Natural killer cell (primary cell): ENCODE results near the gene SRRD. TPM values are rescaled to one million over a fixed set of nuclear protein-coding genes. Genes with fewer than 3 reads are reported as not detected.

Experiments
- ATAC-seq, 3 donors: fragments of 150-1000 bp in 2 of 3; fragments of 200-7000 bp in 1 of 3; cut with Tn5 transposase; 1 replicate in 1 of 3; 2 replicates in 2 of 3; pipeline ENCODE4 v1.10.0; 2021; ENCODE audit warnings: mild to moderate bottlenecking in 2 of 3, moderate library complexity in 2 of 3
- DNase-seq, 2 donors: peaks; one replicate each; pipeline versions ENCODE4 v3.0.0 to v3.0.0-alpha.2; 2013 to 2021; ENCODE audit warnings: mixed read lengths in 1 of 2
- H3K27ac ChIP-seq: one replicate; pipeline ENCODE4 v1.5.1; 2013; ENCODE audit warnings: mild to moderate bottlenecking, low read length
- H3K27me3 ChIP-seq: one replicate; pipeline ENCODE4 v1.6.1; 2013; ENCODE audit warnings: low read length; ENCODE audit not compliant: control insufficient read depth, insufficient read depth
- H3K36me3 ChIP-seq: one replicate; pipeline ENCODE4 v1.6.1; 2013; ENCODE audit warnings: low read length; ENCODE audit not compliant: control insufficient read depth, insufficient read depth
- H3K4me1 ChIP-seq: one replicate; pipeline ENCODE4 v1.6.1; 2013; ENCODE audit warnings: low read length; ENCODE audit not compliant: control insufficient read depth, insufficient read depth
- H3K4me3 ChIP-seq: one replicate; pipeline ENCODE4 v1.5.1; 2013; ENCODE audit warnings: low read length
- H3K9me3 ChIP-seq: one replicate; pipeline ENCODE4 v1.6.1; 2013; ENCODE audit warnings: low read length; ENCODE audit not compliant: control insufficient read depth, insufficient read depth
- H3K27ac Mint-ChIP-seq, 2 donors: one replicate each; pipeline ENCODE4 v1.8.0; 2022; ENCODE audit warnings: mild to moderate bottlenecking in 2 of 2, mixed read lengths in 2 of 2, moderate library complexity in 1 of 2
- H3K27me3 Mint-ChIP-seq, 2 donors: one replicate each; pipeline ENCODE4 v1.8.0; 2022; ENCODE audit warnings: low read depth in 2 of 2, mixed read lengths in 2 of 2
- H3K36me3 Mint-ChIP-seq: one replicate; pipeline ENCODE4 v1.8.0; 2022; ENCODE audit warnings: mixed read lengths
- H3K4me1 Mint-ChIP-seq, 2 donors: one replicate each; pipeline ENCODE4 v1.8.0; 2022; ENCODE audit warnings: mixed read lengths in 2 of 2
- H3K4me3 Mint-ChIP-seq: one replicate; pipeline ENCODE4 v1.8.0; 2022; ENCODE audit warnings: mild to moderate bottlenecking, moderate library complexity, mixed read lengths
- H3K9me3 Mint-ChIP-seq, 2 donors: one replicate each; pipeline ENCODE4 v1.8.0; 2022; ENCODE audit warnings: mixed read lengths in 2 of 2
- WGBS: methylation state at CpG from one replicate; pipeline ENCODE4 v1.1.7; 2013; ENCODE audit warnings: missing lambda C conversion rate; ENCODE audit not compliant: insufficient coverage; 5-methylcytosine and 5-hydroxymethylcytosine counted together
- intact Hi-C: fragments of 100-400 bp; cut with micrococcal nuclease; formaldehyde crosslinking; loops from one replicate; pipeline ENCODE4 v1.14.2; 2022
- total RNA-seq, 4 donors: library from RNA; stranded (reverse); fragments of 120-200 nt in 1 of 4; gene quantifications; one replicate each; pipeline versions ENCODE4 v1.2.3 to v1.2.4, GENCODE V29; 2013 to 2022
- TF ChIP-seq, protein P1 (sequence below): fragments of 200-600 bp; IDR thresholded peaks from one replicate; pipeline ENCODE4 v1.8.0; 2022; ENCODE audit warnings: antibody characterized with exemption

Gene SRRD
- total RNA-seq, 3 donors from 2014 or later (not counting 1 experiment from before 2014, with no cell fraction given): 18.8 to 21.5 (median 21.4) TPM

DNA sequence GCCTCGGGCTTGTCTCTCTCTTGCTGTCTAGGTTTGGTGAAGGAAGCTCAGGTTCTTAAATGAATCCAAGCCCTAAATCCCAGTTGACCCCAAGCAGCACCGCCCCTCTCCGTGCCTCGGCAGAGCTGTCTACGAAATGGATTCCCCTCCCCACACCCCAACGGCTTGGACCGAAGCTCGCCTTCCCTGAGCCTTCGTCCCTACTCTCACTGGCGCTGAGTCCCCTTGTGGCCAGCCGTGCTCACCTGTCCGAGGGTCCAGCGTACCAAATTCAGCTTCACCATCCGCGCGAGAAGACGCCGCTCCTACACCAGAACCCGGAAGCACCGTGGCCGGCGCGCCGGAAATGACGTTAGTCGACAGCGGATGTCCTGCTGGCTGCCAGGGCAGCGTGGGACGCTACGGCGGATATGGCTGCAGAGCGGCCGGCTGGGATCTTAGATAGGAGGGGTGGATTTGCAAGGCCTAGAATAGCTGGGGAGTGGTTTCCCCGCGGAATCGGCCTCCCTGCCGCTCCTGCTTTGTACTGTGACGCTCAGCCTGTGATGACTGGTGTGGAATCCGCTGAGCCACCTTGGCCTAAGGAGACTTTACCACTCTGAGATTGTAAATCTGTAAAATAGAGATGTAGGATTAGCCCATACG is 28.6 kb downstream of the SRRD start, which contains the start of gene TFIP11:
TSS of gene TFIP11 (minus strand) at position 325 of the 645 bp plus-strand sequence. CDS start 2,201 bp downstream, outside the sequence.
- under 1% methylated on average over 40 of the region's 40 CpGs for WGBS
- ATAC-seq (peak; percentile 92 to 99 (median 96)), DNase-seq (peak; percentile 91 to 93)
- intact Hi-C loops: loop anchor here (1.0 kb wide), 1 partner anchor 29 kb away; the partner anchor contains the start of genes HPS4 and SRRD
- H3K4me3 Mint-ChIP-seq: peak within 1 kb of the TSS; percentile 99
- TF ChIP-seq, protein P1, sequence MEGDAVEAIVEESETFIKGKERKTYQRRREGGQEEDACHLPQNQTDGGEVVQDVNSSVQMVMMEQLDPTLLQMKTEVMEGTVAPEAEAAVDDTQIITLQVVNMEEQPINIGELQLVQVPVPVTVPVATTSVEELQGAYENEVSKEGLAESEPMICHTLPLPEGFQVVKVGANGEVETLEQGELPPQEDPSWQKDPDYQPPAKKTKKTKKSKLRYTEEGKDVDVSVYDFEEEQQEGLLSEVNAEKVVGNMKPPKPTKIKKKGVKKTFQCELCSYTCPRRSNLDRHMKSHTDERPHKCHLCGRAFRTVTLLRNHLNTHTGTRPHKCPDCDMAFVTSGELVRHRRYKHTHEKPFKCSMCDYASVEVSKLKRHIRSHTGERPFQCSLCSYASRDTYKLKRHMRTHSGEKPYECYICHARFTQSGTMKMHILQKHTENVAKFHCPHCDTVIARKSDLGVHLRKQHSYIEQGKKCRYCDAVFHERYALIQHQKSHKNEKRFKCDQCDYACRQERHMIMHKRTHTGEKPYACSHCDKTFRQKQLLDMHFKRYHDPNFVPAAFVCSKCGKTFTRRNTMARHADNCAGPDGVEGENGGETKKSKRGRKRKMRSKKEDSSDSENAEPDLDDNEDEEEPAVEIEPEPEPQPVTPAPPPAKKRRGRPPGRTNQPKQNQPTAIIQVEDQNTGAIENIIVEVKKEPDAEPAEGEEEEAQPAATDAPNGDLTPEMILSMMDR: no peak
- H3K36me3 Mint-ChIP-seq: no peaks in the 10 kb centered on the region
- peaks cover 24 to 32% of the 10 kb centered on the region in 2 donors for H3K4me1 Mint-ChIP-seq
- Histone ChIP-seq H3K9me3 (no peaks in the 10 kb centered on the region), H3K27me3 (no peaks in the 10 kb centered on the region), H3K27ac (peak within 1 kb of the TSS; percentile 69), H3K36me3 (peaks cover 25% of the 10 kb centered on the region), H3K4me1 (peaks cover 18% of the 10 kb centered on the region), H3K4me3 (peak within 1 kb of the TSS; percentile 72)
- peak within 1 kb of the TSS; percentile 98 to 99 for H3K27ac Mint-ChIP-seq
- no peaks in the 10 kb centered on the region for H3K27me3 Mint-ChIP-seq
- no peaks in the 10 kb centered on the region for H3K9me3 Mint-ChIP-seq

DNA sequence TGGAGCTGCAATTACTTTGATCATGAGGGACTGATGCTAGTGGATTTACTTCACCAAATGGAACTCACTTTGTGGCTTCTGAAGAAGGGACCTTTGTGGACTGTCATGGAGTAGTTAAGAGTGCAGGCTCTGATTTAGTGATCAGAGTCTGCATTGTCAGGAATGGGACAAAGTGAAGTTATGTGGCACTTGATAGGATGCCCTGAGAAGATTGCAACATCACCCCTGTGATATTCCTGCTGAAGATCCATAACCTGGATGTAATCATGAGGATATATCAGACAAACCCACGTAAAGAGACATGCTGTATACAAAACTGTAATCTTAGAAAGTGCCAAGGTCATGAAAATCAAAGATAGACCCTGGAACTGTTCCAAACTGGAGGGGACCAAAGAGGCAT is 30.2 kb downstream of the SRRD start:
- no peaks in the 10 kb centered on the region for H3K9me3 Mint-ChIP-seq
- peaks cover 18% of the 10 kb centered on the region for H3K4me1 ChIP-seq
- H3K36me3 Mint-ChIP-seq: no peaks in the 10 kb centered on the region
- no peaks in the 10 kb centered on the region for H3K9me3 ChIP-seq
- H3K27me3 Mint-ChIP-seq: no peaks in the 10 kb centered on the region
- peaks cover 24 to 32% of the 10 kb centered on the region in 2 donors for H3K4me1 Mint-ChIP-seq
- DNase-seq: no peak
- peak overlapping the region in 1 of 2 donors; percentile 99 for H3K27ac Mint-ChIP-seq
- H3K27ac ChIP-seq: no peak overlapping the region
- H3K4me3 Mint-ChIP-seq: no peak overlapping the region
- TF ChIP-seq, protein P1: no peak
- H3K4me3 ChIP-seq: no peak overlapping the region
- intact Hi-C loops: no loop called here
- no peak for ATAC-seq
- WGBS: 100% methylated on average over 1 of the region's 1 CpG
- peaks cover 15% of the 10 kb centered on the region for H3K36me3 ChIP-seq
- H3K27me3 ChIP-seq: no peaks in the 10 kb centered on the region

DNA sequence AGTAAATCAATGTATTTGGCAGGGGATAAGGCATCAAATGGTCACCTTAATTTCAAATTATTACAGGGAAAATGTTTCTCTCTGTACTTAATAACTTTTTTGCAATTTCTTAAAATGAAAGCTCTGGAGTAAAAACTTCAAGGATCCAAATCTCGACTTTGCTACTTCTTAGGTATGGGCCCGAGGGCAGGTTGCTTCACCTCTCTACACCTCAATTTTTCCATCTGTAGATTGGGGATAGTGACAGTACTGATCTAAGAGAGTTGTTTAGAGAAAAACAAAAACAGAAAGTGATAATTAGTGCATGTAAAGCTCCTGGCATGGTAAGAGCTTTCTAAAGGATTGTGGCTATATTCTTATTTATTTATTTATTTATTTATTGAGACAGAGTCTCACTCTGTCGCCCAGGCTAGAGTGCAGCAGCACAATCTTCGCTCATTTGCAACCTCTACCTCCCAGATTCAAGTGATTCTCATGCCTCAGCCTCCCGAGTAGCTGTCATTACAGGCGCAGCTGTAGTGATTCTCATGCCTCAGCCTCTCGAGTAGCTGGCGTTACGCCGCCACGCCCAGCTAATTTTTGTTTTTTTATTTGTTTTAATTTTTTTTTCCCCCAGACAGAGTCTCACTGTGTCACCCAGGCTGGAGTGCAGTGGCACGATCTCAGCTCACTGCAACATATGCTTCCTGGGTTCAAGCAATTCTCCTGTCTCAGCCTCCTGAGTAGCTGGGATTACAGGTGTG is 30.9 kb downstream of the SRRD start:
- intact Hi-C loops: no loop called here
- Mint-ChIP-seq H3K36me3 (no peaks in the 10 kb centered on the region), H3K4me3 (peak overlapping the region; percentile 39), H3K27me3 (no peaks in the 10 kb centered on the region), H3K9me3 (no peaks in the 10 kb centered on the region), H3K27ac (peak overlapping the region; percentile 62 to 99), H3K4me1 (peaks cover 24 to 26% of the 10 kb centered on the region in 2 donors)
- ATAC-seq: no peak
- Histone ChIP-seq H3K36me3 (peaks cover 8% of the 10 kb centered on the region), H3K4me1 (peaks cover 18% of the 10 kb centered on the region), H3K4me3 (no peak overlapping the region), H3K27ac (no peak overlapping the region), H3K9me3 (no peaks in the 10 kb centered on the region), H3K27me3 (no peaks in the 10 kb centered on the region)
- DNase-seq: no peak
- TF ChIP-seq, protein P1: no peak
- WGBS: 94% methylated on average over 10 of the region's 12 CpGs
